Ishikawa (cell line): ENCODE results near the gene FMNL2.

Experiments
- CEBPB ChIP-seq: IDR thresholded peaks from 2 replicates; pipeline ENCODE4 v1.6.1; 2012
- CREB1 ChIP-seq: IDR thresholded peaks from 2 replicates; pipeline ENCODE4 v1.6.1; 2012; ENCODE audit warnings: low read depth
- EGR1 ChIP-seq: IDR thresholded peaks from 2 replicates; pipeline ENCODE4 v1.6.1; 2012
- EP300 ChIP-seq: IDR thresholded peaks from 2 replicates; pipeline ENCODE4 v1.6.1; 2012; ENCODE audit warnings: borderline replicate concordance
- FOXM1 ChIP-seq: IDR thresholded peaks from 2 replicates; pipeline ENCODE4 v1.6.1; 2012; ENCODE audit warnings: low read depth, borderline replicate concordance
- NFIC ChIP-seq: IDR thresholded peaks from 2 replicates; pipeline ENCODE4 v1.6.1; 2012
- RAD21 ChIP-seq: IDR thresholded peaks from 2 replicates; pipeline ENCODE4 v1.6.1; 2012; ENCODE audit warnings: low read depth
- TAF1 ChIP-seq: IDR thresholded peaks from 2 replicates; pipeline ENCODE4 v1.6.1; 2012; ENCODE audit warnings: low read depth, mild to moderate bottlenecking
- TCF12 ChIP-seq: IDR thresholded peaks from 2 replicates; pipeline ENCODE4 v1.6.1; 2012; ENCODE audit warnings: low read depth
- TEAD4 ChIP-seq: IDR thresholded peaks from 2 replicates; pipeline ENCODE4 v1.6.1; 2012
- YY1 ChIP-seq: IDR thresholded peaks from 2 replicates; pipeline ENCODE4 v1.6.1; 2012; ENCODE audit warnings: low read depth
- ZBTB7A ChIP-seq: IDR thresholded peaks from 2 replicates; pipeline ENCODE4 v1.6.1; 2012; ENCODE audit warnings: low read depth
- TF ChIP-seq, protein P1 (sequence below): IDR thresholded peaks from 2 replicates; pipeline ENCODE4 v1.6.1; 2012
- TF ChIP-seq, protein P2 (sequence below): IDR thresholded peaks from 2 replicates; pipeline ENCODE4 v1.6.1; 2012; ENCODE audit warnings: low read depth, mild to moderate bottlenecking
- TF ChIP-seq, protein P3 (sequence below): IDR thresholded peaks from 2 replicates; pipeline ENCODE4 v1.6.1; 2012

The FMNL2 gene

DNA sequence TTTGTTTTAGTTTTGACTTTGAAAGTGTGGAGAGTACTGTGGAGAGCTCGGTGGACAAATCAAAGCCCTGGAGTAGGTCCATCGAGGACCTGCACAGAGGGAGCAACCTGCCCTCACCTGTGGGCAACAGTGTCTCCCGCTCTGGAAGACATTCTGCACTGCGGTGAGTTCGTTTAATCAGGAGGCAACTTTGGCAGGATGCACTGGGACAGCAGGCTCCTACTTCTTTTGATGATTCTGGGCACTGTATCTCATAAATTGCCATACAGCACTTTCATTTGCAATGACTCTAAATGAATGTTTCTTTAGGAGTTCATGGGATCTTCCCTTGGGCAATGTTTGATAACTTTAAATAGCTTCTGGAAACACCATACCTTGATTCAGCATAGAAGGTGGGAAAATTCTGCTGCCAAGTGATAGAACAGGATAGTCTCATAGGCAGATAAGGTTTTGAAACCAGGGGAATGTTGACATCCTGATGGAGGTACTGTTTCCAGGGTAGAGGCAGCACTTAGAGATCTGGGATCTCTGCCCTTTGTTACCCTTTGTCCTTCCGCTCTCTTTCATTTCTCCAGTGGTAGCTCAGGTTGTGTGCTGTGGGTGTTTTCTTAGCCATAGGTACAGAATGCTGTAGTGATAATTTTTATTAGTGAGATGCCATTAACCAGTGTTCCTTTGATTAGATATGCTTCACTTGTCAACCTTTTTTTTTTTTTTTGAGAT, 226.1 kb downstream of the FMNL2 start:
- TF ChIP-seq, protein P1, sequence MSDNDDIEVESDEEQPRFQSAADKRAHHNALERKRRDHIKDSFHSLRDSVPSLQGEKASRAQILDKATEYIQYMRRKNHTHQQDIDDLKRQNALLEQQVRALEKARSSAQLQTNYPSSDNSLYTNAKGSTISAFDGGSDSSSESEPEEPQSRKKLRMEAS = no peak
- TF ChIP-seq NFIC = no peak
- no peak for TF ChIP-seq FOXM1
- TF ChIP-seq, protein P2, sequence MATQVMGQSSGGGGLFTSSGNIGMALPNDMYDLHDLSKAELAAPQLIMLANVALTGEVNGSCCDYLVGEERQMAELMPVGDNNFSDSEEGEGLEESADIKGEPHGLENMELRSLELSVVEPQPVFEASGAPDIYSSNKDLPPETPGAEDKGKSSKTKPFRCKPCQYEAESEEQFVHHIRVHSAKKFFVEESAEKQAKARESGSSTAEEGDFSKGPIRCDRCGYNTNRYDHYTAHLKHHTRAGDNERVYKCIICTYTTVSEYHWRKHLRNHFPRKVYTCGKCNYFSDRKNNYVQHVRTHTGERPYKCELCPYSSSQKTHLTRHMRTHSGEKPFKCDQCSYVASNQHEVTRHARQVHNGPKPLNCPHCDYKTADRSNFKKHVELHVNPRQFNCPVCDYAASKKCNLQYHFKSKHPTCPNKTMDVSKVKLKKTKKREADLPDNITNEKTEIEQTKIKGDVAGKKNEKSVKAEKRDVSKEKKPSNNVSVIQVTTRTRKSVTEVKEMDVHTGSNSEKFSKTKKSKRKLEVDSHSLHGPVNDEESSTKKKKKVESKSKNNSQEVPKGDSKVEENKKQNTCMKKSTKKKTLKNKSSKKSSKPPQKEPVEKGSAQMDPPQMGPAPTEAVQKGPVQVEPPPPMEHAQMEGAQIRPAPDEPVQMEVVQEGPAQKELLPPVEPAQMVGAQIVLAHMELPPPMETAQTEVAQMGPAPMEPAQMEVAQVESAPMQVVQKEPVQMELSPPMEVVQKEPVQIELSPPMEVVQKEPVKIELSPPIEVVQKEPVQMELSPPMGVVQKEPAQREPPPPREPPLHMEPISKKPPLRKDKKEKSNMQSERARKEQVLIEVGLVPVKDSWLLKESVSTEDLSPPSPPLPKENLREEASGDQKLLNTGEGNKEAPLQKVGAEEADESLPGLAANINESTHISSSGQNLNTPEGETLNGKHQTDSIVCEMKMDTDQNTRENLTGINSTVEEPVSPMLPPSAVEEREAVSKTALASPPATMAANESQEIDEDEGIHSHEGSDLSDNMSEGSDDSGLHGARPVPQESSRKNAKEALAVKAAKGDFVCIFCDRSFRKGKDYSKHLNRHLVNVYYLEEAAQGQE = no peak
- TF ChIP-seq EGR1 = no peak

DNA sequence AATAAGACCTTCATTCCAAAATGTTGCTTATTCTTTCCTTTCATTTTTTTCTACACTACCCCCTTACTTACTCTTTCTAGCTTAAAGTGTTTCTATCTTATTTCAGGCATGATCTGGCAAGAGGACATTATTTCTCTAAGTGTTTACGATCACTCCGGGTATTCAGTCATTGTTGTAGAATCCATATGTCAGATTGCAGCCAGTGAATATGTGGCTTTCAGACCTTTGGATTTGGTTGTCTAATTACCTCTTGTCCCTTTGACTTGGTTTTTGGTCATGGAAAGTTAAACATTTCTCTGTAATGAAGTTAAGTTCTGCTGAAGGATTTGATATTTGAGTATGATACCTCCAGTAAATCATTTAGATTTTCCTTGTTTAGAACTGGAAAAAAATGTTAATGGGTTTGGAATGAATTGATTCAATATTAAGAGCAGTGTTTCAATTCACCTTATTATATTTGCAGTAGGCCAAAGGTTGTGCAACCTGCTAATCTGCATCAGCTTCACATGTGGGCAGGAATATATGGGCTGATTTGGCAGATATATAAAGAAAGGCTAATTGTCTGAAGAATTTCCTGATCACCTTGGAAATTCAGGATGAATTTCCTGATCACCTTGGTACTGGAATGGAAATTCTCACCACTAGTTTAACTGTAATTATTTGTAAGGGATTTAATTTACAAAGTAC, 227.4 kb downstream of the FMNL2 start:
- TF ChIP-seq YY1 (no peak), CEBPB (no peak), FOXM1 (no peak), TEAD4 (no peak), RAD21 (no peak), CREB1 (no peak), ZBTB7A (no peak), TCF12 (no peak), EGR1 (no peak), NFIC (no peak), TAF1 (no peak), EP300 (no peak)
- TF ChIP-seq, protein P2 = no peak
- TF ChIP-seq, protein P1 = no peak
- TF ChIP-seq, protein P3, sequence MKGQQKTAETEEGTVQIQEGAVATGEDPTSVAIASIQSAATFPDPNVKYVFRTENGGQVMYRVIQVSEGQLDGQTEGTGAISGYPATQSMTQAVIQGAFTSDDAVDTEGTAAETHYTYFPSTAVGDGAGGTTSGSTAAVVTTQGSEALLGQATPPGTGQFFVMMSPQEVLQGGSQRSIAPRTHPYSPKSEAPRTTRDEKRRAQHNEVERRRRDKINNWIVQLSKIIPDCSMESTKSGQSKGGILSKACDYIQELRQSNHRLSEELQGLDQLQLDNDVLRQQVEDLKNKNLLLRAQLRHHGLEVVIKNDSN = no peak

DNA sequence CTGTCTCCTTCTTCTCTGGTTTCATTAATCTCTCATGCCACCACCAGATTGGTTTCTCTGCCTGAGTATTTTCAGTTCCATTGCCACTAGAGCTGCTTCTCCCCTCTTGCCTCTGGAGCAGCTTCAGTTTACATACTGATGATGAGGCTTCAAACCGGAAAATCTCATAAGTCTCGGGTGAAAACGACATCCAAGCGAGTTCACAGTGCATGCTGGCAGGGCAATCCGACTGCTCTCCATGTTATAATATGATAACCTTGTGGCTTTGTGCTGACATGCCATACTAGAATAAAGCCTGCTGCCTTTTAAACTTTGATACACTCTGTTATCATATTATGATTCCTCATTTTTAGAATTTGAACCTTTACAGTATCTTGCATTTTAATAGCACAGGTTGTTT, 228.8 kb downstream of the FMNL2 start:
- TF ChIP-seq, protein P3 = no peak

DNA sequence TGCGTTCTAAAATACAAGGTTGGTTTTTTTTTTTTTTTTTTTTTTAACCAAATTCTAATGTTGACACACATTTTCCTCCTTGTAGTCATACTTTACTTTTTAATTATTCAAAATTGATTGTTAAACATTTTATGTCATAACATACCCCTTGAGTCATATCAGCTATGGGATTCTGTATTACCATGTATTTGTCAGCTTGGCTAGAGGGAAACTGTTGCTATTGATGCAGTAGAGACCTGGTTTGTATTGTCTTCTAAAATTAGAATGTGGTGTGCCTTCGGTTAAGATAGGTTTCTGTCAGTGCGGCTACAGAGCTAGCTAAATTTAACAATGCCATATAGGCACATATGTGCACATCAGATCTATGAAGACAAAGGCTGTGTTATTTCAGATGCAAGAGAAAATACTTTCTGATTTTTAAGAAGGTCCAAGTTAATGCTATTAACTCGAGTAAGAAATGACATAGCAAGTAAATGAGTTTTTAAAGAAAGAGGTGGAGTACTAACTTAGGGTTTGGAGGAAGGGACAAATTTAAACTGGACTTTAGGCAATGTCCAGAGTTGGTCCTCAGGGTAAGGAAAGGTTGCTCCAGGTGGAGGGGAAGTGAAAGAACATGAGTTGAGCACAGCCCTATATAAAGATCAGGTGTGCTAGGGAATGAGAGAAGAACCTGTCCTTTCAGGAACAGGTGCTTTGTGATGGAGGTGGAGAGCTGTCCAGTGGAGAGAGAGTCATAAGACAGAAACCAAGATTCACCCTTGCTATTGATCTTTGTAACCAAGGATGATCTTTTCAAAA, 230.0 kb downstream of the FMNL2 start:
- TF ChIP-seq, protein P2 = no peak
- no peak for TF ChIP-seq TEAD4
- TF ChIP-seq TCF12 = no peak
- no peak for TF ChIP-seq NFIC
- no peak for TF ChIP-seq CREB1
- TF ChIP-seq, protein P1 = no peak
- TF ChIP-seq EP300 = no peak
- TF ChIP-seq ZBTB7A = no peak
- TF ChIP-seq TAF1 = no peak
- TF ChIP-seq EGR1 = no peak
- no peak for TF ChIP-seq RAD21
- TF ChIP-seq FOXM1 = no peak
- TF ChIP-seq CEBPB = no peak
- TF ChIP-seq YY1 = no peak
- TF ChIP-seq, protein P3 = no peak
